IPS-20b (cell line): ENCODE data around the gene CDKN2AIPNL.
"Not testable (repeated sequence)": the region's sequence is repeated elsewhere in the genome, so short reads cannot be mapped to it uniquely, and the experiment has no call there.

ENCODE experiments used
- H3K27ac ChIP-seq: one replicate; pipeline ENCODE4 v1.5.1; 2013; ENCODE audit warnings: low read length
- H3K27me3 ChIP-seq: 2 replicates; pipeline ENCODE4 v1.6.1; 2013; ENCODE audit warnings: mild to moderate bottlenecking, low read length, inconsistent platforms; ENCODE audit not compliant: insufficient read depth
- H3K36me3 ChIP-seq: 2 replicates; pipeline ENCODE4 v1.6.1; 2013; ENCODE audit warnings: low read depth, mild to moderate bottlenecking, inconsistent platforms, low read length, moderate library complexity; ENCODE audit not compliant: insufficient read depth
- H3K4me1 ChIP-seq: 2 replicates; pipeline ENCODE4 v1.6.1; 2013; ENCODE audit warnings: mild to moderate bottlenecking, control low read depth, inconsistent platforms, low read length, moderate library complexity; ENCODE audit not compliant: insufficient read depth
- H3K4me3 ChIP-seq: 2 replicates; pipeline ENCODE4 v1.5.1; 2013; ENCODE audit warnings: mild to moderate bottlenecking, low read length, inconsistent platforms
- H3K9ac ChIP-seq: 2 replicates; pipeline ENCODE4 v1.6.1; 2013; ENCODE audit warnings: low read depth, mild to moderate bottlenecking, inconsistent platforms, low read length, moderate library complexity
- H3K9me3 ChIP-seq: 2 replicates; pipeline ENCODE4 v1.6.1; 2013; ENCODE audit warnings: mild to moderate bottlenecking, low read depth, low read length, inconsistent platforms; ENCODE audit not compliant: insufficient read depth

The CDKN2AIPNL gene

GRCh38 chr5:134394932-134395331, 16.7 kb downstream of the CDKN2AIPNL start:
- Histone ChIP-seq H3K27ac (no peak overlapping the region), H3K36me3 (peaks cover 77% of the 10 kb centered on the region), H3K4me1 (peaks cover 11% of the 10 kb centered on the region; the same call in 1 of the 2 replicates), H3K4me3 (no peak overlapping the region), H3K9me3 (no peaks in the 10 kb centered on the region), H3K9ac (no peak overlapping the region), H3K27me3 (no peaks in the 10 kb centered on the region)

DNA sequence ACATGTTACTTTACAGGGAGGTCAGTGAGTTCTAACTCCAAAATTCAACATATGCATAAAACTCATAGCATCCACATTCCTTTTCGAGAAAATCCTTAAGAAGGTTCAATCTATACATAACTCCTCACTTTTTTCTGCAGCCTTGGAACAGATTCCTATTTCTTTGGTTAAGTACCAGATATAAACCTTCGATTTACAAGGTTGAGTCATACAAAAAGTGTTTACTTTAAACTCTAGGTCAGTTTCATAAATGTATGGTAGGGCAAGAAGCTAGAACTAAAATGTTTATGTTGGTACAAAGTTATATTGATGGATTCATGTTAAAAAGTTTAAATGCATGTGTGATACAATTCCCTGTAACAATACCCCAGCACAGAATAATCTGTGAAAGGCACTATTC, 19.4 kb downstream of the CDKN2AIPNL start:
- Histone ChIP-seq H3K9me3 (no peaks in the 10 kb centered on the region), H3K9ac (no peak overlapping the region), H3K27ac (no peak overlapping the region), H3K4me1 (peaks cover 11% of the 10 kb centered on the region; the same call in 1 of the 2 replicates), H3K36me3 (peaks cover 86% of the 10 kb centered on the region), H3K27me3 (no peaks in the 10 kb centered on the region), H3K4me3 (no peak overlapping the region)

DNA sequence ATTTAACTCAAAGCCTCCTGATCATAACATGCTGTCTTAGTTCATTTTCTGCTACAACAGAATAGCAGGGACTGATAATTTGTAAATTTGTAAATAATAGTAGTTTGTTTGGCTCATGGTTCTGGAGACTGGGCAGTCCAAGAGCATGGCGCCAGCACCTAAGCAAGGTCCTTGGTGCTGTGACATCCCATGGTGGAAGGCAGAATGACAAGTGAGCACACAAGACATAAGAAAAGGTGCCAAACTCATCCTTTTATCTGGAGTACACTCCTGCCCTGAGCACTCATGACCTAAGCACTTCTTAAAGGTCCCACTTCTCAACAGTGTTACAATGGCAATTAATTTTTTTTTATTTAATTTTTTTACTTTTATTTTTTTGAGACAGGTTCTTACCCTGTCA, 24.2 kb downstream of the CDKN2AIPNL start:
- Histone ChIP-seq H3K4me3 (no peak overlapping the region), H3K27me3 (no peaks in the 10 kb centered on the region), H3K36me3 (peaks cover 89% of the 10 kb centered on the region), H3K9ac (no peak overlapping the region), H3K27ac (no peak overlapping the region), H3K4me1 (no peaks in the 10 kb centered on the region), H3K9me3 (no peaks in the 10 kb centered on the region)

DNA sequence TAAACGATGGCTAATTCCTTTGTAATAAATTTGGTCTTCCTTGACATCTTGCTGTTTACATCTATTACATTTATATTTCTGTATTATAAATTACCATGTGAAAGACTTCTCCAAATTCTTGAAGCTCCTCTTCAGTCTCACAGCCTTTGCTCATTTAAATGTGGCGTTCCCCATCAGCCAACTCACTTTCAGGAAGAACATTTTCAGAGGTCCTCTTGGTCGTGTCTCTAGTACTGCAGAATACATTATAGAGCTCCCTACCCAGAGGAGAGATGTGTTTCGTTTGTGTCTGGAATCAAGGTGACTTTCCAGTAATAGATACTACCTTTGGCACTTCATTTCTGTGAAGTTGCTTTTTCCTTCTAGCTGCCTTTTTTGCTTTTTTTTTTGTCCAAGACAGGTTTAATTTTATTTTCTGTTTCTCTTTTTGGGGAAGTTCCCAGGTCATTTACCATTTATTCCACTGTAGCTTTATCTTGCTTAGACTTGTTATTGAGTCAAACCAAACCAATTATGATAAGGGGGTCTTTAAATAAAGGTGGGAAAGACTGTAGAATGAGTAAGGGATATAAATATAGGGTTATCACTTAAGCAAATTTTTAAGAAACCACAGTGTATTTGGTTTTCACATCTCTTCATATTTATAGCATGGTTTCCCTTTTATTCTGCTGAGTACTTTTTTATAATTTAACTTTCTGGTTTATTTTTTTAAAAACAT, 27.5 kb downstream of the CDKN2AIPNL start:
- H3K4me3 ChIP-seq: no peak overlapping the region
- H3K27me3 ChIP-seq: no peaks in the 10 kb centered on the region
- H3K4me1 ChIP-seq: no peaks in the 10 kb centered on the region
- peaks cover 88% of the 10 kb centered on the region for H3K36me3 ChIP-seq
- no peak overlapping the region for H3K27ac ChIP-seq
- no peaks in the 10 kb centered on the region for H3K9me3 ChIP-seq
- H3K9ac ChIP-seq: no peak overlapping the region

DNA sequence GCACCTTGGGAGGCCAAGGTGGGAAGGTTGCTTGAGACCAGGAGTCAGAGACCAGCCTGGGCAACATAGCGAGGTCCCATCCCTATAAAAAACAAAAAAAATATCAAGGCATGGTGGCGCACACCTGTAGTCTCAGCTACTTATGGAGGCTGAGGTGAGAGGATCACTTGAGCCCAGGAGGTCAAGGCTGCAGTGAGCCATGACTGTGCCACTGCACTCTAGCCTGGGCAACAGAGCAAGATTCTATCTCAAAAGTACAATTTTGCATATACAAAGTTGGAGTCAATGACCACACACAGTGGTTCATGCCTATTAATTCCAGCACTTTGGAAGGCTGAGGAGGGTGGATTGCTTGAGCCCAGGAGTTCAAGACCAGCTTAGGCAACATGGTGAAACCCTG, 29.5 kb downstream of the CDKN2AIPNL start:
- not testable (repeated sequence) for H3K9ac ChIP-seq, H3K27ac ChIP-seq, H3K4me1 ChIP-seq, H3K4me3 ChIP-seq, H3K9me3 ChIP-seq, H3K27me3 ChIP-seq
- H3K36me3 ChIP-seq: peaks cover 87% of the 10 kb centered on the region

DNA sequence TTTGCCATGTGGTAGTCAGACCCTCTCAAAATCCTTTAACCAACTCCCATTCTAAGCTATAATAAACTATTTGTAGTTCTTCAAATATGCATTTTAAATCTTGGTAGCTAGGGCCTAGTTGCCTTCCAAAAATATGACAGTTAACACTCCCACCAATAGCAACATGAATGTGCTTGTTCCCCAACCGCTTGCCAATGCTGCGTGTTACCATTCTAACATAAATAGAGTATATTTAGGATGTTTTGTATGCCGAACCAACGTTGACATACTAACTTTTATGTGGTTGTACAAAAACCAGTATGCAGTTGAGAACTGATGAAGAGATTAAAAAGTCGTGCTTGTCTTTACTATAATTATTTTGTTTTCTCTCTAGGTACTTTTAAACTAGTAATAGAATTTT, 31.3 kb downstream of the CDKN2AIPNL start:
- Histone ChIP-seq H3K36me3 (peaks cover 89% of the 10 kb centered on the region), H3K9me3 (no peaks in the 10 kb centered on the region), H3K9ac (no peak overlapping the region), H3K27me3 (no peaks in the 10 kb centered on the region), H3K4me1 (no peaks in the 10 kb centered on the region), H3K27ac (no peak overlapping the region), H3K4me3 (no peak overlapping the region)

GRCh38 chr5:134374232-134374631, 37.4 kb downstream of the CDKN2AIPNL start:
- Histone ChIP-seq H3K4me3 (no peak overlapping the region), H3K4me1 (no peaks in the 10 kb centered on the region), H3K36me3 (peaks cover 44% of the 10 kb centered on the region), H3K9ac (no peak overlapping the region), H3K27ac (no peak overlapping the region), H3K27me3 (no peaks in the 10 kb centered on the region), H3K9me3 (no peaks in the 10 kb centered on the region)

GRCh38 chr5:134373633-134374032, 38.0 kb downstream of the CDKN2AIPNL start:
- not testable (repeated sequence) for H3K27me3 ChIP-seq, H3K27ac ChIP-seq, H3K9me3 ChIP-seq, H3K9ac ChIP-seq, H3K4me3 ChIP-seq, H3K4me1 ChIP-seq
- H3K36me3 ChIP-seq: peaks cover 38% of the 10 kb centered on the region

- no peaks in the 10 kb centered on the region for H3K27me3 ChIP-seq
- H3K9me3 ChIP-seq: no peaks in the 10 kb centered on the region
- H3K4me1 ChIP-seq: no peaks in the 10 kb centered on the region
- H3K27ac ChIP-seq: peak overlapping the region; percentile 91
- H3K36me3 ChIP-seq: peaks cover 24% of the 10 kb centered on the region
- H3K9ac ChIP-seq: peak overlapping the region; percentile 95
- H3K4me3 ChIP-seq: peak overlapping the region; percentile 98
Measured at GRCh38 chr5:134371834-134372340, 39.8 kb downstream of the CDKN2AIPNL start.

DNA sequence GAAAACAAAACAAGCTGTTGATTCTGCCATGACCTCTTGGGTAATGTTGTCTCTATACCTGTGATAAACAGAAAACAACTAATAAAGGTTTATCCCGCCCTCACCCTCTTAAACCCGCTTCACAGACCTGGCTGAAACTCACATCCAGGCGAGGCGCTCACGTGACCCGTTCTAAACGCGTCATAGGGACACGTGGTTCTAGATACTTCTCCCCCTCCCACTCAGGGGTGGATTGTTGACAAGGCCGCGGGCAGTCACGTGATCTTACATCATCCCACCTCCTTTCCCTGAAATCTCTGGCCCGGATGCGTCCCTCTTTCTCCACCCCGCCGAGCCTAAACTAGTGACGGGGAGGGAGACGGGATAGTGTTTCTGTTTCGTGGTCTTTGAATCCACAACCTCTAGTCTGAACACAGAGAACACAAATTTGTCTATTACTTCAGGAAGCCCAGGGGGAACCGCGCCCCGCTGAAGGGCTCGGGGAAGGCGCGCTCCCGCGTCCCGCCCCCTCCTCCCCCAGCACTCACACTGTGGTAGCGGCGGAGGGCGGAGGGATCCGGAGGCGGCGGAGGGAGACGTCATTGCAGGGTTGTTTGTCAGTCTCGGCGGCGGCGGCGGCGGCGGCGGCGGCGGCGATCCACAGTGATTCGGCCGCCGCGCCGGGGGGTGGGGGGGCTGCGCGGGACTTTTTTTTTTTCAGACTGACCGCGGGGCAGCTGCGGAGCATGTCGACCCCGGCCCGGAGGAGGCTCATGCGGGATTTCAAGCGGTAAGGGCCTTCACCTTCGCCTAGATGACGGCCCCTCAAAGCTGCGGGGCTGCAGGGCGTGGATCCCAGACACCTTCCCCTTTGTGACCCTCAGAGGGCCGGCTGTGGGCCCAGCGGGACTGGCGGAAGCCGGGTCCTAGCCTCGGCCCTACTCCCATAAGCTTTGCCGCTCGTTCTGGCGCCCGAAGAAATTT, 40.5 kb downstream of the CDKN2AIPNL start, which contains the start of gene UBE2B:
TSS of gene UBE2B (plus strand) at position 699 of the 963 bp plus-strand sequence. CDS start at position 726, 27 bp downstream.
- Histone ChIP-seq H3K9me3 (no peaks in the 10 kb centered on the region), H3K27ac (peak within 1 kb of the TSS; percentile 91), H3K36me3 (peaks cover 17% of the 10 kb centered on the region), H3K4me1 (no peaks in the 10 kb centered on the region), H3K4me3 (peak within 1 kb of the TSS; percentile 98), H3K27me3 (no peaks in the 10 kb centered on the region), H3K9ac (peak within 1 kb of the TSS; percentile 95)

DNA sequence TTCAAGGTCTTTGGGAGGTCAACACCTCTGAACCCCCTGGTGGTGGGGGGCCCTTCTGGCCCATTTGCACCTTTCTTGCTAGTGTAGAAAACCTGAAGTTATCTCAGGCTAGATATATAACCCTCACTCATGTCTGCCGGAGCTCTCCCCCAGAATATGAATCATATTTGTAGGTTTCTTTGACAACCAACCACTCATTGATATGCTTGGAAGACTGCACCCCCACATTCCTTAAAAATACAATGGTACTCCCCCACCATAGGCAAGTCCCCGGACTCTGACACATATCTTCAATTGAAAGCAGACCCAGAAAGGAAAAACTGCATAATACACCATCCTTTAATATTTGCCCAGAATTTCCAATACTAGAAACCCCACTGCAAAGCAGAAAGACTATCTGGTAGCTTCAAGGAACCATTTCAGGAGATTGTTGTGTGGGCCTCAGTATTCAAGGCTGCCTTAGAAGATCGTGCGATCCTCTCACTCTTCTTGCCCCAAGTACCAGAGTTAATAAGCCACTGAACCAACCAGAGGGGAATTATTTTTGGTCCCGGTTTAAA, 41.3 kb downstream of the CDKN2AIPNL start:
- Histone ChIP-seq H3K36me3 (peaks cover 12% of the 10 kb centered on the region), H3K9me3 (no peaks in the 10 kb centered on the region), H3K4me3 (peak overlapping the region; percentile 98), H3K4me1 (no peaks in the 10 kb centered on the region), H3K27me3 (no peaks in the 10 kb centered on the region), H3K27ac (no peak overlapping the region), H3K9ac (peak overlapping the region; percentile 95; the same call in 1 of the 2 replicates)
